B cell (primary cell): ENCODE measurements around the gene FAM107B.

Source experiments
- EZH2 ChIP-seq: IDR thresholded peaks from 2 replicates; pipeline ENCODE4 v1.6.1; 2012; ENCODE audit warnings: borderline replicate concordance, low read depth, mild to moderate bottlenecking, moderate library complexity, low read length; ENCODE audit not compliant: insufficient read depth, poor library complexity, severe bottlenecking
- TF ChIP-seq, protein P1 (sequence below): fragments of 200-600 bp; IDR thresholded peaks from one replicate; pipeline ENCODE4 v1.8.0; 2022; ENCODE audit warnings: antibody characterized with exemption, mild to moderate bottlenecking

DNA sequence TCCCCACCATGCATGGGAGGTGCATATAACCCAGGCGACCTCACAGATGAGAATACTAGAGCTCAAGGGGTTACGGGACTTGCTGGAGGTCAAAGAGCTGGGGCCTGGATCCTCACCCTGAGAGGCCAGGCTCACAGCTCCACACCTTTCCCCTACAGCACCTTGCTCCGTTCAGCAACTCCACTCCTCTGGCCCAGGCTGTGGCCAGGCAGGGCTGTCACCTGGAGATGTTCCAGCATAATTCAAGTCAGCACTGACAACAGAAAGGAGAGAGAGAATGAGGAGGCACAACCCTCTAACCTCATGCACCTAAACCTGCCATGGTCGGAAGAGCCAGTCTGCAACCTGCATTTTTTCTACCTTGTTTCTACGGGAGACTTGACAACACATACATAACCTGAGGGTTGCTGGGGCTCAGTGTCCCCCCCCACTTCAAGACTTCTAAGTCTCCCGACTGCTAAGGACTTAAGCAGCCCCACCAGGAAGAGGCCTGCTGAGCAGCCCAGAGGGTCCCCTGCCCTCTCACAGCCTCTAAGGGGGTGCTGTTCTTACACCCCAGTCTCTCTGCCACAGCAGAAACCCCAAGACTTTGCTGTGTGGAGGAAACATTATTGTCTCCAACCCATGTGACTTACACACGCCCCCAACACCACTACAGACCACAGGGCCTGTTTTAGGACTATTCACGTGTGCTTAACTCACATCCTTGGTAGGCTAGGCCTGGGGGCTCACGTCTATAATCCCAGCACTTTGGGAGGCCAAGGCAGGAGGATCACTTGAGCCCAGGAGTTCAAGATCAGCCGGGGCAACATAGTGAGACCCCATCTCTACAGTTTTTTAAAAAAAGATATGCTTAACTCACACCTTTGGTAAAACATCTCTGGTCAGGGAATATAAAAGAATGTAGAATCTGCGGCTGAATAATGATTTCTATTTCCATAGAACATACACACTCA, 175.6 kb downstream of the FAM107B start:
- TF ChIP-seq, protein P1, sequence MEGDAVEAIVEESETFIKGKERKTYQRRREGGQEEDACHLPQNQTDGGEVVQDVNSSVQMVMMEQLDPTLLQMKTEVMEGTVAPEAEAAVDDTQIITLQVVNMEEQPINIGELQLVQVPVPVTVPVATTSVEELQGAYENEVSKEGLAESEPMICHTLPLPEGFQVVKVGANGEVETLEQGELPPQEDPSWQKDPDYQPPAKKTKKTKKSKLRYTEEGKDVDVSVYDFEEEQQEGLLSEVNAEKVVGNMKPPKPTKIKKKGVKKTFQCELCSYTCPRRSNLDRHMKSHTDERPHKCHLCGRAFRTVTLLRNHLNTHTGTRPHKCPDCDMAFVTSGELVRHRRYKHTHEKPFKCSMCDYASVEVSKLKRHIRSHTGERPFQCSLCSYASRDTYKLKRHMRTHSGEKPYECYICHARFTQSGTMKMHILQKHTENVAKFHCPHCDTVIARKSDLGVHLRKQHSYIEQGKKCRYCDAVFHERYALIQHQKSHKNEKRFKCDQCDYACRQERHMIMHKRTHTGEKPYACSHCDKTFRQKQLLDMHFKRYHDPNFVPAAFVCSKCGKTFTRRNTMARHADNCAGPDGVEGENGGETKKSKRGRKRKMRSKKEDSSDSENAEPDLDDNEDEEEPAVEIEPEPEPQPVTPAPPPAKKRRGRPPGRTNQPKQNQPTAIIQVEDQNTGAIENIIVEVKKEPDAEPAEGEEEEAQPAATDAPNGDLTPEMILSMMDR = no peak
- TF ChIP-seq EZH2 = no peak
